Retina (tissue), 1 donor: Measurements from ENCODE around the gene TBCK.
"Not testable (repeated sequence)": the region's sequence is repeated elsewhere in the genome, so short reads cannot be mapped to it uniquely, and the experiment has no call there.

ENCODE experiments used
- DNase-seq: peaks from one replicate; pipeline ENCODE4 v3.0.0-alpha.2; 2016

Gene TBCK

GRCh38 chr4:106284227-106284626 is 31.8 kb downstream of the TBCK start:
- DNase-seq, result no peak

GRCh38 chr4:106277140-106277675 is 38.8 kb downstream of the TBCK start:
- no peak for DNase-seq

GRCh38 chr4:106273831-106274230 is 42.2 kb downstream of the TBCK start:
- no peak for DNase-seq

- DNase-seq, result no peak
These were observed 45.3 kb downstream of the TBCK start for GRCh38 chr4:106270736-106271135.

- DNase-seq, result no peak
These were observed 46.3 kb downstream of the TBCK start for GRCh38 chr4:106269711-106270110.

- DNase-seq, result no peak
These were observed 47.2 kb downstream of the TBCK start for GRCh38 chr4:106268786-106269185.

- DNase-seq, result no peak
These were observed 49.8 kb downstream of the TBCK start for GRCh38 chr4:106266201-106266600.

- no peak for DNase-seq
These were observed 51.7 kb downstream of the TBCK start for GRCh38 chr4:106264331-106264728.

GRCh38 chr4:106263594-106264330 is 52.2 kb downstream of the TBCK start:
- no peak for DNase-seq

GRCh38 chr4:106261980-106262379 is 54.0 kb downstream of the TBCK start:
- DNase-seq, result no peak

- DNase-seq, result no peak
These were observed 57.6 kb downstream of the TBCK start for GRCh38 chr4:106258145-106259045.

GRCh38 chr4:106256190-106256589 is 59.8 kb downstream of the TBCK start:
- DNase-seq, result no peak

- DNase-seq, result no peak
These were observed 60.8 kb downstream of the TBCK start for GRCh38 chr4:106255195-106255594.

- no peak for DNase-seq
These were observed 62.5 kb downstream of the TBCK start for GRCh38 chr4:106253364-106254129.

- no peak for DNase-seq
These were observed 68.4 kb downstream of the TBCK start for GRCh38 chr4:106247600-106247999.

- DNase-seq, result no peak
These were observed 69.6 kb downstream of the TBCK start for GRCh38 chr4:106246441-106246840.

GRCh38 chr4:106245176-106245575 is 70.8 kb downstream of the TBCK start:
- no peak for DNase-seq

GRCh38 chr4:106240699-106241098 is 75.3 kb downstream of the TBCK start:
- DNase-seq, result no peak

- peak; percentile 11 for DNase-seq
These were observed 77.1 kb downstream of the TBCK start for GRCh38 chr4:106238820-106239420.

- DNase-seq, result no peak
These were observed 84.1 kb downstream of the TBCK start for GRCh38 chr4:106231931-106232330.

GRCh38 chr4:106222548-106222947 is 93.5 kb downstream of the TBCK start:
- no peak for DNase-seq

- DNase-seq, result not testable (repeated sequence)
These were observed 102.7 kb downstream of the TBCK start for GRCh38 chr4:106213291-106213690.

GRCh38 chr4:106210021-106210420 is 106.0 kb downstream of the TBCK start:
- DNase-seq, result no peak
